Neural cell (in vitro differentiated cells): ENCODE results near the gene STAB1. TPM values are rescaled to one million over a fixed set of nuclear protein-coding genes. Genes with fewer than 3 reads are reported as not detected.

Experiments
- H2AFZ ChIP-seq: fragments of 200-600, 300-800 bp; sonication (generic), shearing (Covaris generic); 2 replicates; pipeline ENCODE4 v1.6.0; 2014; ENCODE audit warnings: low read depth, mild to moderate bottlenecking, antibody characterized with exemption, low read length, moderate library complexity
- H3F3A ChIP-seq: fragments of 200-600 bp; shearing (Covaris generic); 2 replicates; pipeline ENCODE4 v1.6.1; 2016; ENCODE audit warnings: mild to moderate bottlenecking, moderate library complexity, mixed read lengths, antibody characterized with exemption, low read length; ENCODE audit not compliant: insufficient read depth, poor library complexity, severe bottlenecking
- H3K27ac ChIP-seq: fragments of 200-600, 300-800 bp; sonication (generic), shearing (Covaris generic); 2 replicates; pipeline ENCODE4 v1.5.1; 2014; ENCODE audit warnings: mild to moderate bottlenecking, low read length, moderate library complexity
- H3K27me3 ChIP-seq: fragments of 300-800, 200-600 bp; sonication (generic), shearing (Covaris generic); 2 replicates; pipeline ENCODE4 v1.6.0; 2014; ENCODE audit warnings: mild to moderate bottlenecking, low read depth, low read length, moderate library complexity; ENCODE audit not compliant: insufficient read depth
- H3K36me3 ChIP-seq: fragments of 300-800, 200-600 bp; sonication (generic), shearing (Covaris generic); 2 replicates; pipeline ENCODE4 v1.5.1; 2014; ENCODE audit warnings: mild to moderate bottlenecking, antibody characterized with exemption, low read length, moderate library complexity; ENCODE audit not compliant: insufficient read depth
- H3K4me2 ChIP-seq: fragments of 300-800, 200-600 bp; sonication (generic), shearing (Covaris generic); 2 replicates; pipeline ENCODE4 v1.6.0; 2014; ENCODE audit warnings: mild to moderate bottlenecking, low read length
- H3K4me3 ChIP-seq: fragments of 300-800, 200-600 bp; sonication (generic), shearing (Covaris generic); 2 replicates; pipeline ENCODE4 v1.5.1; 2014; ENCODE audit warnings: mild to moderate bottlenecking, low read length, moderate library complexity
- H3K79me2 ChIP-seq: fragments of 200-600 bp; shearing (Covaris generic); replicated peaks from 2 replicates; pipeline ENCODE4 v1.6.0; 2014; ENCODE audit warnings: mild to moderate bottlenecking, low read length, moderate library complexity; ENCODE audit not compliant: insufficient read depth
- H3K9ac ChIP-seq: fragments of 300-800, 200-600 bp; sonication (generic), shearing (Covaris generic); 2 replicates; pipeline ENCODE4 v1.6.1; 2016; ENCODE audit warnings: mild to moderate bottlenecking, low read length, mixed read lengths
- H3K9me2 ChIP-seq: fragments of 200-600 bp; shearing (Covaris generic); 2 replicates; pipeline ENCODE4 v1.6.1; 2016; ENCODE audit warnings: mild to moderate bottlenecking, low read length, mixed read lengths; ENCODE audit not compliant: insufficient read depth
- H3K9me3 ChIP-seq: fragments of 200-600, 300-800 bp; sonication (generic), shearing (Covaris generic); 2 replicates; pipeline ENCODE4 v1.6.1; 2016; ENCODE audit warnings: mild to moderate bottlenecking, mixed run types, low read length, moderate library complexity, mixed read lengths
- H4K20me1 ChIP-seq: fragments of 200-600 bp; shearing (Covaris generic); 2 replicates; pipeline ENCODE4 v1.6.1; 2016; ENCODE audit warnings: mild to moderate bottlenecking, mixed run types; ENCODE audit not compliant: insufficient read depth
- CTCF ChIP-seq: fragments of 450-650 bp; IDR thresholded peaks from 2 replicates; pipeline ENCODE4 v1.5.1; 2014; ENCODE audit warnings: antibody characterized with exemption, mild to moderate bottlenecking, moderate library complexity; ENCODE audit not compliant: poor library complexity, severe bottlenecking
- EP300 ChIP-seq: fragments of 450-650 bp; conservative IDR thresholded peaks from 2 replicates; pipeline ENCODE4 v1.6.1; 2014; ENCODE audit warnings: antibody characterized with exemption, mild to moderate bottlenecking, moderate library complexity; ENCODE audit not compliant: poor library complexity, severe bottlenecking
- EZH2 ChIP-seq: fragments of 200-600, 300-800 bp; shearing (Covaris generic), sonication (generic); IDR thresholded peaks from 2 replicates; pipeline ENCODE4 v1.6.1; 2014; ENCODE audit warnings: antibody characterized with exemption, low read length, borderline replicate concordance, mild to moderate bottlenecking; ENCODE audit not compliant: insufficient read depth, poor library complexity, severe bottlenecking
- MXI1 ChIP-seq: fragments of 450-650 bp; conservative IDR thresholded peaks from 2 replicates; pipeline ENCODE4 v1.6.1; 2014; ENCODE audit warnings: antibody characterized with exemption, mild to moderate bottlenecking; ENCODE audit not compliant: poor library complexity, severe bottlenecking
- RAD21 ChIP-seq: fragments of 450-650 bp; conservative IDR thresholded peaks from 2 replicates; pipeline ENCODE4 v1.6.1; 2014; ENCODE audit warnings: antibody characterized with exemption, mild to moderate bottlenecking, moderate library complexity
- REST ChIP-seq: IDR thresholded peaks from 2 replicates; pipeline ENCODE4 v1.6.1; 2012; ENCODE audit warnings: borderline replicate concordance
- SMC3 ChIP-seq: fragments of 450-650 bp; conservative IDR thresholded peaks from 2 replicates; pipeline ENCODE4 v1.6.1; 2014; ENCODE audit warnings: antibody characterized with exemption, mild to moderate bottlenecking, moderate library complexity; ENCODE audit not compliant: poor library complexity
- TAF1 ChIP-seq: IDR thresholded peaks from 2 replicates; pipeline ENCODE4 v1.6.1; 2012; ENCODE audit warnings: low read depth
- polyA plus RNA-seq: library from polyadenylated mRNA; depleted of rRNA; stranded (reverse); fragments of >200 nt; gene quantifications from 2 replicates; pipeline ENCODE4 v1.2.3, GENCODE V29; 2014

STAB1 gene
- polyA plus RNA-seq, 1 donor from 2014 or later, result 0.28 TPM

- no peak for TF ChIP-seq EP300
These were observed 24.2 kb upstream of the STAB1 start (continued) for GRCh38 chr3:52470920-52471319.

- no peak overlapping the region for H3K4me3 ChIP-seq
- H3F3A ChIP-seq, result no peaks in the 10 kb centered on the region
- no peak overlapping the region for H3K27ac ChIP-seq
- H2AFZ ChIP-seq, result no peak overlapping the region
- H3K9ac ChIP-seq, result no peak overlapping the region
- peaks cover 14% of the 10 kb centered on the region for H3K36me3 ChIP-seq
- peaks cover 6% of the 10 kb centered on the region for H3K79me2 ChIP-seq
- TF ChIP-seq SMC3 (no peak), CTCF (peak; percentile 33)
- no peaks in the 10 kb centered on the region for H3K9me2 ChIP-seq
- H3K4me2 ChIP-seq, result no peak overlapping the region
- no peaks in the 10 kb centered on the region for H3K9me3 ChIP-seq
- H4K20me1 ChIP-seq, result no peaks in the 10 kb centered on the region
- H3K27me3 ChIP-seq, result no peaks in the 10 kb centered on the region
These were observed 23.5 kb upstream of the STAB1 start for GRCh38 chr3:52471371-52472238.

- Histone ChIP-seq H3K4me3 (no peak overlapping the region), H3K9me2 (no peaks in the 10 kb centered on the region), H3K36me3 (peaks cover 14% of the 10 kb centered on the region), H3K4me2 (no peak overlapping the region), H4K20me1 (no peaks in the 10 kb centered on the region), H3K27ac (no peak overlapping the region), H3K9me3 (no peaks in the 10 kb centered on the region), H2AFZ (no peak overlapping the region), H3K27me3 (no peaks in the 10 kb centered on the region), H3F3A (no peaks in the 10 kb centered on the region), H3K9ac (no peak overlapping the region), H3K79me2 (peaks cover 5% of the 10 kb centered on the region)
- TF ChIP-seq CTCF (no peak), EZH2 (no peak), TAF1 (no peak)
These were observed 22.7 kb upstream of the STAB1 start for GRCh38 chr3:52472239-52473000.

- H3F3A ChIP-seq, result no peaks in the 10 kb centered on the region
- H3K36me3 ChIP-seq, result peaks cover 14% of the 10 kb centered on the region
- no peaks in the 10 kb centered on the region for H4K20me1 ChIP-seq
- H2AFZ ChIP-seq, result no peak overlapping the region
- no peaks in the 10 kb centered on the region for H3K27me3 ChIP-seq
- H3K4me2 ChIP-seq, result no peak overlapping the region
- H3K27ac ChIP-seq, result no peak overlapping the region
- H3K79me2 ChIP-seq, result peaks cover 5% of the 10 kb centered on the region
- H3K9ac ChIP-seq, result no peak overlapping the region
- H3K4me3 ChIP-seq, result no peak overlapping the region
- H3K9me3 ChIP-seq, result no peaks in the 10 kb centered on the region
- no peaks in the 10 kb centered on the region for H3K9me2 ChIP-seq
- TF ChIP-seq RAD21 (no peak), EP300 (no peak), REST (no peak), EZH2 (no peak), CTCF (no peak), MXI1 (no peak)
These were observed 22.1 kb upstream of the STAB1 start for GRCh38 chr3:52473026-52473425.
